Activated CD4-positive, CD25-positive, alpha-beta regulatory T cell treated with anti-CD3 and anti-CD28 coated beads, Interleukin-2, amount 50 U/mL, for 16 hours (primary cell): ENCODE data around the gene ILK.

Experiments used
- DNase-seq: peaks from one replicate; pipeline ENCODE4 v3.0.0-alpha.2; 2020; ENCODE audit warnings: low read depth, low spot score

Gene ILK

GRCh38 chr11:6636480-6636879 is 32.9 kb downstream of the ILK start:
- no peak for DNase-seq

GRCh38 chr11:6637871-6638270 is 34.3 kb downstream of the ILK start:
- DNase-seq: no peak

DNA sequence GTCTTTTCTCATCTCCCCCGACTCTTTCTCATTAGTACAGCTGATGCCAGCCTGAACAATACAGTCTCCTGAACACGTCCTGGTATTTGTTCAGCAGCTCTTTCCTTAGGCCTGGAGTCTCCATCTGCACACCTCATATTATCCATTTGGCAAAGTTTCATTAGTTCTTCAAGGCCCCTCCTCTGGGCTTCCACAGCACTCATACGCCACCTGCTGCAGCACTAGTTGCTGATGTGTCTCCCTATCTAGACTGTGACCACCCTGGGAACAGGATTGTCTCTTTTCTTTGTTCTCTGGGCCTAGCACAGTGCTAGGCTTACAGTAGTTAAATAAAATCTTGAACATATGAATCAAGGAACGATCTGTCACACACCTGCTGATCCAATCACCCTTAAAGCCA is 34.9 kb downstream of the ILK start:
- no peak for DNase-seq

- DNase-seq: no peak
These were observed 36.7 kb downstream of the ILK start for GRCh38 chr11:6640036-6640984.

DNA sequence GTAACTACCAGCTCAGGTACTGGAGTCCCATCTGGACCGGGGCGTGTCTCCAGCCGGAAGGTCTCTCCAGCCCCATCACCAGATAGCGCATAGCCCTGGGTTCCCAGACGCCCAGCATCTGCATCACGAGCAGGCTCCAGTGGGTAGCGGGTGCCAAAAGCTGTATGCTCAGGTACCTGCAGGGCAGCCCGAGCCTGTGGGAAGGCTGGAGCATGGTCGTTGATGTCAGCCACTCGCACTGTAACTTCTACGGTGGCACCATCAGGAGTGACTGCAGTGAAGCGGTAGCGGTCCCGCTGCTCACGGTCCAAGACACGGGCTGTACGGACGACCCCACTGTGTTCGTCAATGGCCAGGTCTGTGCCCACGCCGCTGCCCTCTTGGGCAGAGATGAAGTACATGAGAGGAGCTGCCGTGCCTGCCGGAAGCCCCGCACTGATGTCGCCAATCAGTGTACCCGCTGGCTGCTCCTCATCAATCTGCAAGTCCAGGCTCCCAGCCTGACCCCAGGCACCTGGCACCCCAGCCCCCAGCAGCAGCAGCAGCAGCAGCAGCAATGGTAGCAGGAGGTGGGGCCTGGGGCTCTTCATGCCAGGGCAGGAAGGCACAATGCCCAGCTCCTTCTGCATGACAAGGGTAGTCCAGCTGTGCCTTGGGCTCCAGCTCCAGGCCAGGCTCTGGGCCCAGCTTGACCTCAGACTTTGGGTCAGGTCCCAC is 37.6 kb downstream of the ILK start:
- DNase-seq: no peak

- no peak for DNase-seq
These were observed 39.4 kb downstream of the ILK start for GRCh38 chr11:6642957-6643356.

- DNase-seq: no peak
These were observed 42.5 kb downstream of the ILK start for GRCh38 chr11:6646071-6646470.

DNA sequence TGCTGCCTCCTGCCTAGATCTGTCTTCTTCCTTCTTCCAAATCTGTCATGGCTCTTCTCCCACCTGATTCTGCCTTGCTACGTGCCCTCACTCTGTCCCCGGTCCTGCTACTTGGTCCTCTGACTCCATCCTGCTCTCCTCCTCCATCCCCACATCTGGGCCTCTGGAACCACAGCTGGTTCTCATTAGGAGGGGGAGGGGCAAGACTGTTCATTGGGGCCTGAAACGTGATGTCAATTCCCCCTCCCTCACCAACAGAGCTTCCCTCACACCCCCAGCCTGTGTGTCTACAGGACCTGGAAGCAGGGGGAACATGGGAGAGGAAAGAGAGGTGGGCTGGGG is 43.0 kb downstream of the ILK start:
- no peak for DNase-seq

- no peak for DNase-seq
These were observed 43.5 kb downstream of the ILK start for GRCh38 chr11:6646918-6647679.

- DNase-seq: no peak
These were observed 44.3 kb downstream of the ILK start for GRCh38 chr11:6647836-6648235.

DNA sequence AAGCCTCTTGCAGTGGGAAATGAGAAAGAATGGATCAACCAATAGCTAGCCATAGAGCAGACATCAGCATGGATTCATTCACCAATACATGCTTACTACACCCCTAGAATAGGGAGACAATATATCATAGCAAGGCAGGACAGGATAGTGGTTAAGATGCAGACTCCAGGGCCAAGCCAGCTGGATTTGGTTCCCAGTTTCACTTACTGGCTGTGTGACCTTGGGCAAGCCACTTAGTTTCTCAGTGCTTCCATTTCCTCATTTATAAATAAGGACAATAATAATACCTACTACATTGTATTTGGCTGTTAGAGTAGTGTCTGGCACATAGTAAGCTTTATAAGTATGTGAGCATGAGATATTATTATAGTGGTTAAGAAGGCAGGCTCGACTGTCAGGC is 44.9 kb downstream of the ILK start:
- DNase-seq: no peak

GRCh38 chr11:6650104-6650503 is 46.5 kb downstream of the ILK start:
- DNase-seq: no peak

DNA sequence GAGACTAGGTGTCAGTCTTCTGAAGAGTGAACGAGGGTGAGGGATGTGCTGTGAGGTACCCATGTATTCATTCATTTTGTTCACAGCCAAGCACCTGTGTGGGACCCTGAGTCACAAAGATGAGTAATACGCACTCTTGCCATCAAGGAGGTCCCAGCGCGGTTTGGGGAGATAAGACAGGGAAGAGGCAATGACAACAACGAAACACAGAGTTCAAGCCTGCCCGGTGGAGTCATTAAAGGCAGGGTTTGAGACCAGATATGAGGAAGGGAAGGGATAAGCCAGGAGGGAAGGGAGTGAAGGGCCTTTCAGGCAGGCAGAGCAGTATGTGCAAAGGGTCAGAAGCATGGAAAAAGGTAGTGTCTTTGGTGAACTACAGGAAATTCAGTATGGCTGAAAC is 47.4 kb downstream of the ILK start:
- no peak for DNase-seq

- DNase-seq: no peak
These were observed 48.6 kb downstream of the ILK start for GRCh38 chr11:6652182-6652581.

DNA sequence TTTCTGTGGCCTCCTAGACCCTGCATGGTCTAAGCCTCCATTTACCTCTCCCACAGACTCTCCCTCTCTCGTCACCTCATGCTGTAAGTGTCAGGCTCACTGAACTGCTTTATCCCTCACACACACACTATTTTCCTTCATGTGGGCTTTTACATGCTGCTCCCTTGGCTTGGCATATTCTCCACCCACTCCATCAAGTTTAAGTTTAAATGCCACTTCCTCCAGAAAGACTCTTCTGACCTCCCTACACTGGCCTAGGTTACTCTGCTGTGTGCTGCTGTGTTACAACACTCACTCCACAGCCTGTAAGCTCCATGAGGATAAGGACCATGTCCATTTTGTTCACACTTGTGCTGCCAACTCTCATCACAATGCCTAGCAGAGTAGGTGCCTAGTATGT is 49.5 kb downstream of the ILK start:
- no peak for DNase-seq

- no peak for DNase-seq
These were observed 50.1 kb downstream of the ILK start for GRCh38 chr11:6653656-6654055.

GRCh38 chr11:6654281-6655019 is 50.9 kb downstream of the ILK start:
- DNase-seq: no peak

- no peak for DNase-seq
These were observed 51.6 kb downstream of the ILK start for GRCh38 chr11:6655020-6655789.

- DNase-seq: no peak
These were observed 52.4 kb downstream of the ILK start, which contains the start of gene DCHS1 for GRCh38 chr11:6655790-6656583. TSS of gene DCHS1 (minus strand) at chr11:6655809. CDS start at chr11:6641613, 14,196 bp downstream.

DNA sequence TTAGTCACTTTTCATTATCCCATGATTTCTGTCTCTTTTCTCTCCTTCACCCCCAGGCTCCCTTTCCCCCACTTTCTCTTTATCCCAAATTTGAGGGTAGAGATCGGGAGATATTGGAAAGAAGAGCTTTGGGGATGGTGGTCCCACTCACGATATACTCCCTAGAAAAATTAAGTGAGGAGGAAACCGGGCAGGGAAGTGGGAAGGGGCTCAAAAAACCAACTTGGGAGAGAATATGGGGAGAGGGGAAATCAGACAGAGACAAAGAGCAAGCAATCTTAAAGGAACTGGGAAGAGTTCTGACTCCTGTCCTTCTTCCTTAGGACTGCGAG is 53.0 kb downstream of the ILK start:
- DNase-seq: no peak
